Tongue (tissue), 2 donors: ENCODE results near the gene APOC3. TPM values are rescaled to one million over a fixed set of nuclear protein-coding genes. Genes with fewer than 3 reads are reported as not detected.

ENCODE experiments used
- DNase-seq: peaks from one replicate; pipeline ENCODE4 v3.0.0-alpha.2; 2015
- total RNA-seq: library from RNA; depleted of rRNA; stranded (reverse); fragments of >200 nt; gene quantifications from one replicate; pipeline ENCODE4 v1.2.3, GENCODE V29; 2014

The APOC3 gene
- total RNA-seq, 1 donor from 2014 or later, result not detected

GRCh38 chr11:116807601-116808261 lies 22.0 kb upstream of the APOC3 start:
- DNase-seq, result no peak

- DNase-seq, result no peak
Observed at GRCh38 chr11:116808262-116809175, 21.2 kb upstream of the APOC3 start.

- no peak for DNase-seq
Observed at GRCh38 chr11:116811194-116811593, 18.5 kb upstream of the APOC3 start.

- DNase-seq, result no peak
Observed at GRCh38 chr11:116812109-116812508, 17.6 kb upstream of the APOC3 start.

- DNase-seq, result no peak
Observed at GRCh38 chr11:116813170-116813569, 16.5 kb upstream of the APOC3 start.

GRCh38 chr11:116813781-116814471 lies 15.8 kb upstream of the APOC3 start:
- no peak for DNase-seq

GRCh38 chr11:116814502-116814901 lies 15.2 kb upstream of the APOC3 start:
- DNase-seq, result no peak

GRCh38 chr11:116819049-116819448 lies 10.7 kb upstream of the APOC3 start:
- DNase-seq, result no peak

- DNase-seq, result no peak
Observed at GRCh38 chr11:116821050-116821918, 8.4 kb upstream of the APOC3 start.

- no peak for DNase-seq
Observed at GRCh38 chr11:116822575-116822974, 7.1 kb upstream of the APOC3 start.

GRCh38 chr11:116823031-116823843 lies 6.5 kb upstream of the APOC3 start, which contains the start of gene APOA4:
TSS of gene APOA4 (minus strand) at chr11:116823304. CDS start at chr11:116823191, 113 bp downstream.
- no peak for DNase-seq

- no peak for DNase-seq
Observed at GRCh38 chr11:116825434-116825833, 4.3 kb upstream of the APOC3 start.

GRCh38 chr11:116825854-116826750 lies 3.6 kb upstream of the APOC3 start:
- DNase-seq, result no peak

- DNase-seq, result no peak
Observed at GRCh38 chr11:116826751-116827431, 2.8 kb upstream of the APOC3 start.

- no peak for DNase-seq
Observed at GRCh38 chr11:116827461-116827860, 2.2 kb upstream of the APOC3 start.

- DNase-seq, result no peak
Observed at GRCh38 chr11:116828632-116829524, 829 bp upstream of the APOC3 start.

- DNase-seq, result no peak
Observed at GRCh38 chr11:116830184-116830912, 641 bp downstream of the APOC3 start.
